Measurements from ENCODE around the gene EXOSC10. TPM values are rescaled to one million over a fixed set of nuclear protein-coding genes. Genes with fewer than 3 reads are reported as not detected.
"Not testable (repeated sequence)": the region's sequence is repeated elsewhere in the genome, so short reads cannot be mapped to it uniquely, and the experiment has no call there.

Gene EXOSC10
- total RNA-seq, 4 donors from 2014 or later: 32.4 to 98.1 (median 59.9) TPM

DNA sequence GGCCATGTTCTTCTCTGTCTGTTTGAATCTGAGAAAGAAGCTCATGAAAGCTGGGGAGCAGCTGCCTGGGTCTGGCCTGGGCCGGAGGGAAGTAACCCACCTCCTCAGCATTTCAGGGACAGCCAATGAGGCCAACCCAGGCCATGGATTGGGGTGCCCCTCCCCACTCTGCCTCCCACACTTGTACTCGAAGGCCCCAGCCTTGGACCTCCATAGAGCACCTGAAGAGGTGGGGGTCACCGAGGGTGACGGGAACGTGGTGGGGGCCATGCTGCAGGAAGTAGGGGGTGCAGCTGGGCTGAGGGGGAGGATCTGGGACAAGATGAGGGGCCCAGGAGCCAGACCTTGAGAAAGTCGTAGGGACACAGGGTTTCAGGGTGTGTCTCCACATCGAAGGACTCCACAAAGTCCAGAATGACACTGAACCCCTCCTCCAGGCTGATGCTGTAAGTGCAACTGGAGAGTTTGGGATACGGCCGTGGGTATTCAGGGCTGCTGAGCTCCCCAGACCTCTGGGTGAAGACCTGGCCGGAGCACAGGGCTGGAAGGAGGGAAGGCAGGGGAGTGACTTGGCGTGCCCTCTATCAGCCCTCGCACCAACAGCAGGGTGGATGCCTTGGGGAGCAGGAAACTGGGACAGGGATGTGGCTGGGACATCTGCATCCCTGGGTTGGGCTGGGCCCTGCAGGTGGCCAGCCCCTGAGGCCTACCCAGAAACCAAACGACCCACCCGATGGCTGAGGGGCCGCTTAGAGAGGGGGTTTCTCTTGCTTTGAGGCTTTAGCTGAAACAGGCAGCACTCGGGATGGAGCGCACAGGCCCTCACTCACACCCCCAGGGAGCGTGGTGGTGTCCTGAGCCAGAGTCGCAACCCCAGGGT is 56.4 kb downstream of the EXOSC10 start:
- Histone ChIP-seq H3K9me3 (no peaks in the 10 kb centered on the region), H3K4me1 (no peaks in the 10 kb centered on the region), H3K27me3 (no peaks in the 10 kb centered on the region), H3K27ac (no peak overlapping the region), H3K4me3 (no peak overlapping the region), H3K36me3 (no peaks in the 10 kb centered on the region)
- TF ChIP-seq, protein P1, sequence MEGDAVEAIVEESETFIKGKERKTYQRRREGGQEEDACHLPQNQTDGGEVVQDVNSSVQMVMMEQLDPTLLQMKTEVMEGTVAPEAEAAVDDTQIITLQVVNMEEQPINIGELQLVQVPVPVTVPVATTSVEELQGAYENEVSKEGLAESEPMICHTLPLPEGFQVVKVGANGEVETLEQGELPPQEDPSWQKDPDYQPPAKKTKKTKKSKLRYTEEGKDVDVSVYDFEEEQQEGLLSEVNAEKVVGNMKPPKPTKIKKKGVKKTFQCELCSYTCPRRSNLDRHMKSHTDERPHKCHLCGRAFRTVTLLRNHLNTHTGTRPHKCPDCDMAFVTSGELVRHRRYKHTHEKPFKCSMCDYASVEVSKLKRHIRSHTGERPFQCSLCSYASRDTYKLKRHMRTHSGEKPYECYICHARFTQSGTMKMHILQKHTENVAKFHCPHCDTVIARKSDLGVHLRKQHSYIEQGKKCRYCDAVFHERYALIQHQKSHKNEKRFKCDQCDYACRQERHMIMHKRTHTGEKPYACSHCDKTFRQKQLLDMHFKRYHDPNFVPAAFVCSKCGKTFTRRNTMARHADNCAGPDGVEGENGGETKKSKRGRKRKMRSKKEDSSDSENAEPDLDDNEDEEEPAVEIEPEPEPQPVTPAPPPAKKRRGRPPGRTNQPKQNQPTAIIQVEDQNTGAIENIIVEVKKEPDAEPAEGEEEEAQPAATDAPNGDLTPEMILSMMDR (IDR thresholded peaks at IDR 0.05): no peak
- no peak for TF ChIP-seq POLR2A (IDR thresholded peaks at IDR 0.05)
- intact Hi-C loops (cut with DNase I; ENCODE audit: low total_unique reads): loop anchor here (5.0 kb wide), 1 partner anchor 604 kb away; no protein-coding TSS in a partner anchor
- no peak for DNase-seq

DNA sequence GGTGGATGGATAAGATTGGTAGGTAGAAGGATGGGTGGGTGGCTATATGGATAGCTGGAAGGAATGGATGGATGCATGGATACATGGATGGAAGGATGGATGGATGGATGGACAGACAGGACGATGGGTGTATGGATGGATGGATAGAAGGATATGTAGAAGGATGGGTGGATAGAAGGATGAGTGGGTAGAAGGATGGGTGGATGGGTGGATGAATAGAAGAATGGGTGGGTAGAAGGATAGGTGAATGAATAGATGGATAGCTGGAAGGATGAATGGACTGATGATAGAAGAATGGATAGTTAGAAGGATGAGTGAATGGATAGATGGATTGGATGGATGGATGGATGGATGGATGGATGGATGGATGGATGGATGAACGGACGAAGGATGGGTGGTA is 57.6 kb downstream of the EXOSC10 start:
- TF ChIP-seq POLR2A (IDR thresholded peaks at IDR 0.05): no peak
- TF ChIP-seq, protein P1 (IDR thresholded peaks at IDR 0.05): no peak
- Histone ChIP-seq H3K9me3 (no peaks in the 10 kb centered on the region), H3K27me3 (no peaks in the 10 kb centered on the region), H3K36me3 (no peaks in the 10 kb centered on the region), H3K4me1 (peaks cover 0 to 3% of the 10 kb centered on the region in 2 donors), H3K4me3 (no peak overlapping the region), H3K27ac (no peak overlapping the region)
- no peak for DNase-seq
- intact Hi-C loops (cut with DNase I; ENCODE audit: low total_unique reads): loop anchor here (5.0 kb wide), 1 partner anchor 605 kb away; no protein-coding TSS in a partner anchor

DNA sequence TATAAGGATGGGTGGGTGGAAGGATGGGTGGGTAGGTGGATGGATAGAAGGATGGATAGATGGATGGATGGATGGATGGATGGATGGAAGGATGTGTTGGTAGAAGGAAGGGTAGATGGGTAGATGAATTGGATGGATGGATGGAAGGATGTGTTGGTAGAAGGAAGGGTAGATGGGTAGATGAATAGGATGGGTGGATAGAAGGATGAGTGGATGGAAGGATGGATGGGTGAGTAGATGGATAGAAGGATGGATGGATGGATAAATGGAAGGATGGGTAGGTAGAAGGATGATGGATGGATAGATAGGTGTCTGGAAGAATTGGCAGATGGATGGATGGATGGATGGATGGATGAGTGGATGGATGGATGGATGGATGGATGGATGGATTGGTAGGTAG is 58.6 kb downstream of the EXOSC10 start:
- peaks cover 0 to 3% of the 10 kb centered on the region in 2 donors for H3K4me1 ChIP-seq
- no peaks in the 10 kb centered on the region for H3K36me3 ChIP-seq
- H3K4me3 ChIP-seq: no peak overlapping the region
- no peak for DNase-seq
- intact Hi-C loops (cut with DNase I; ENCODE audit: low total_unique reads): loop anchor here (5.0 kb wide), 1 partner anchor 606 kb away; no protein-coding TSS in a partner anchor
- no peaks in the 10 kb centered on the region for H3K9me3 ChIP-seq
- H3K27ac ChIP-seq: no peak overlapping the region
- TF ChIP-seq POLR2A (IDR thresholded peaks at IDR 0.05): no peak
- TF ChIP-seq, protein P1 (IDR thresholded peaks at IDR 0.05): no peak
- no peaks in the 10 kb centered on the region for H3K27me3 ChIP-seq

DNA sequence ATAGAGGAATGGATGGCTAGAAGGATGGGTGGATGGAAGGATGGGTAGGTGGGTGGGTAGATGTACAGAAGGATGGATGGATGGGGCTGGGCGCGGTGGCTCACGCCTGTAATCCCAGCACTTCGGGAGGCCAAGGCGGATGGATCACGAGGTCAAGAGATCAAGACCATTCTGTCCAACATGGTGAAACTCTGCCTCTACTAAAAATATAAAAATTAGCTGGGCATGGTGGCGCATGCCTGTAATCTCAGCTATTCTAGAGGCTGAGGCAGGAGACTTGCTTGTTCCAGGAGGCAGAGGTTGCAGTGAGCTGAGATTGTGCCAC is 59.6 kb downstream of the EXOSC10 start:
- not testable (repeated sequence) for H3K4me1 ChIP-seq, H3K27ac ChIP-seq, H3K9me3 ChIP-seq, H3K27me3 ChIP-seq, H3K36me3 ChIP-seq, DNase-seq, H3K4me3 ChIP-seq
- intact Hi-C loops (cut with DNase I; ENCODE audit: low total_unique reads): loop anchor here (5.0 kb wide), 1 partner anchor 607 kb away; no protein-coding TSS in a partner anchor

DNA sequence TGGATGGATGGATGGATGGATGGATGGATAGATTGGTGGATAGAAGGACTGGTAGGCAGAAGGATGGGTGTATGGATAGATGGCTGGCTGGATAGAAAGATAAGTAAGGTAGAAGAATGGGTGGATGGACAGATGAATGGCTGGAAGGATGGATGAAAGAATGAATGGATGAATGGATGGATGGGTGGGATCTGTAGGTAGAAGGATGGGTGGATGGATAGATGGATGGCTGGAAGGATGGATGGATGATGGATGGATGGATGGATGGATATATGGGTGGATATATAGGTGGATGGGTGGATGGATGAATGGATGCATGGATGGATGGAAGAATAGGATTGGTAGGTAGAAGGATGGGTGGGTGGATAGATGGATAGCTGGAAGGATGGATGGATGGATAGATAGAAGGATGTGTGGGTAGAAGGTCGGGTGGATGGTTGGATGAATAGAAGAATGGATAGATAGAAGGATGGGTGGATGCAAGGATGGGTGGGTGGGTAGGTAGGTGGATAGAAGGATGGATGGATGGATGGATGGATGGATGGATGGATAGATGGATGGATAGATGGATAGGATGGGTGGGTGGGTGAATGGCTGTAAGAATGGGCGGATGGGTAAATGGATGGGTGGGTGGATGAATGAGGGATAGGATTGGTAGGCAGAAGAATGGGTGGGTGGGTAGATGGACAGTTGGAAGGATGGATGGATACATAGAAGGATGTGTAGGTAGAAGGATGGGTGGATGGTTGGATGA is 60.1 kb downstream of the EXOSC10 start:
- Histone ChIP-seq H3K4me1 (peaks cover 0 to 3% of the 10 kb centered on the region in 2 donors), H3K36me3 (no peaks in the 10 kb centered on the region), H3K9me3 (no peaks in the 10 kb centered on the region), H3K27ac (no peak overlapping the region), H3K4me3 (no peak overlapping the region), H3K27me3 (no peaks in the 10 kb centered on the region)
- no peak for DNase-seq
- TF ChIP-seq, protein P1 (IDR thresholded peaks at IDR 0.05): no peak
- no peak for TF ChIP-seq POLR2A (IDR thresholded peaks at IDR 0.05)
- intact Hi-C loops (cut with DNase I; ENCODE audit: low total_unique reads): loop anchor here (5.0 kb wide), 1 partner anchor 608 kb away; no protein-coding TSS in a partner anchor

All from uterus (tissue), 4 donors.